ENCODE measurements around the gene PODXL.
"Not testable (repeated sequence)": the region's sequence is repeated elsewhere in the genome, so short reads cannot be mapped to it uniquely, and the experiment has no call there.

The PODXL gene

GRCh38 chr7:131505636-131506557 lies 50.5 kb downstream of the PODXL start:
- no peak overlapping the region for H3K4me3 ChIP-seq (ENCODE audit: low read depth in 1 of 5, low read length in 5 of 5)
- H3K9ac ChIP-seq (ENCODE audit: low read length in 5 of 5) = no peak overlapping the region
- H3K4me1 ChIP-seq (ENCODE audit: control insufficient read depth in 5 of 5, insufficient read depth in 5 of 5, low read length in 5 of 5) = peaks cover 12 to 37% (median 23%) of the 10 kb centered on the region in 5 donors
- H3K9me3 ChIP-seq (ENCODE audit: control insufficient read depth in 5 of 5, low read length in 5 of 5) = no peaks in the 10 kb centered on the region
- H3K27ac ChIP-seq (ENCODE audit: low read depth, low read length) = no peak overlapping the region
- H3K36me3 ChIP-seq (ENCODE audit: control insufficient read depth in 5 of 5, insufficient read depth in 5 of 5, low read length in 5 of 5) = peaks cover 0 to 50% (median 25%) of the 10 kb centered on the region in 5 donors
- peaks cover 2 to 8% (median 5%) of the 10 kb centered on the region in 5 donors for H3K27me3 ChIP-seq (ENCODE audit: control insufficient read depth in 5 of 5, insufficient read depth in 4 of 5, low read length in 5 of 5)

GRCh38 chr7:131505037-131505620 lies 51.3 kb downstream of the PODXL start:
- not testable (repeated sequence) for H3K9ac ChIP-seq (ENCODE audit: low read length in 5 of 5); H3K27ac ChIP-seq (ENCODE audit: low read depth, low read length); H3K9me3 ChIP-seq (ENCODE audit: control insufficient read depth in 5 of 5, low read length in 5 of 5); H3K27me3 ChIP-seq (ENCODE audit: control insufficient read depth in 5 of 5, insufficient read depth in 4 of 5, low read length in 5 of 5); H3K4me3 ChIP-seq (ENCODE audit: low read depth in 1 of 5, low read length in 5 of 5)
- Histone ChIP-seq H3K4me1 (ENCODE audit: control insufficient read depth in 5 of 5, insufficient read depth in 5 of 5, low read length in 5 of 5) (peaks cover 12 to 37% (median 23%) of the 10 kb centered on the region in 5 donors), H3K36me3 (ENCODE audit: control insufficient read depth in 5 of 5, insufficient read depth in 5 of 5, low read length in 5 of 5) (peaks cover 0 to 51% (median 27%) of the 10 kb centered on the region in 5 donors)

DNA sequence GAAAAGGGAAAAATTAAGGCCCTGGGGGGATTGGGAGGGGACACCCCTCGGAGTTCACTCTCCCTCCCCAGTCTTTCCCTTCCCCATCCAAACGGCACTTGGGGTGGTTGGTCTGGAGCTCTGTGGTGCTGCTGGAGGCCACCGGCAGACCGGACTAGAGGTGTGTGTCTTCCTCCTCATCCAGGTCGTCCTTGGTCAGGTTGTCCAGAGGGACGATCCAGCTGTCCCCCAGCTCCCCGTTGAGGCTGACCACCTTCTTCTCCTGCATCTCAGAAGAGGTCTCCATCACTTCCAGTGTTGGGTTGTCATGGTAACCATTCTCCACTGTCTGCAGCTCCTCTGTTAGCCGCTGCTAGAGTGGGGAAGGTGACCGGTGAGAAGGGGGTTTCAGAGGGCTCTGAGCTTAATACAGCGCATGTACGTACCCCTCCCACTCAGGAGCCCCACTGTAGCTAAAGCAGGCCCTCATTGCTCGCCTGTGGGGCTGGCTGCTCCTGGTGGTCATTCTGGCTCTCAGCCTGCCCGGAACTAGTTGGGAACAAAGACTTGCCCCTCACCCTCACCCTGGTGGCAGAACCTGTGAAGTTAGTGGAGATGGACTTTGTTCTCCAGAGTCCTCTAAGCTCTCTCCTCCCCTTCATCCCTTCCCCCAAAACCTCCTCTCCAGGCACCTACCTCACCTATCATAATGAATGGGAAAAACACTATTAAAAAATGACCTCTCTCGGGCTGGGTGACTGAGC lies 52.1 kb downstream of the PODXL start:
- H3K36me3 ChIP-seq (ENCODE audit: control insufficient read depth in 5 of 5, insufficient read depth in 5 of 5, low read length in 5 of 5) = peaks cover 0 to 51% (median 22%) of the 10 kb centered on the region in 5 donors
- no peak overlapping the region for H3K9ac ChIP-seq (ENCODE audit: low read length in 5 of 5)
- H3K9me3 ChIP-seq (ENCODE audit: control insufficient read depth in 5 of 5, low read length in 5 of 5) = no peaks in the 10 kb centered on the region
- H3K4me3 ChIP-seq (ENCODE audit: low read depth in 1 of 5, low read length in 5 of 5) = no peak overlapping the region
- no peak overlapping the region for H3K27ac ChIP-seq (ENCODE audit: low read depth, low read length)
- H3K4me1 ChIP-seq (ENCODE audit: control insufficient read depth in 5 of 5, insufficient read depth in 5 of 5, low read length in 5 of 5) = peaks cover 12 to 37% (median 23%) of the 10 kb centered on the region in 5 donors
- peaks cover 0 to 6% (median 4%) of the 10 kb centered on the region in 5 donors for H3K27me3 ChIP-seq (ENCODE audit: control insufficient read depth in 5 of 5, insufficient read depth in 4 of 5, low read length in 5 of 5)

- Histone ChIP-seq H3K27ac (ENCODE audit: low read depth, low read length) (peak overlapping the region; percentile 7), H3K4me3 (ENCODE audit: low read depth in 1 of 5, low read length in 5 of 5) (no peak overlapping the region), H3K9me3 (ENCODE audit: control insufficient read depth in 5 of 5, low read length in 5 of 5) (no peaks in the 10 kb centered on the region), H3K9ac (ENCODE audit: low read length in 5 of 5) (peak overlapping the region in 2 of 5 donors; percentile 16 to 48), H3K4me1 (ENCODE audit: control insufficient read depth in 5 of 5, insufficient read depth in 5 of 5, low read length in 5 of 5) (peaks cover 12 to 32% (median 23%) of the 10 kb centered on the region in 5 donors), H3K36me3 (ENCODE audit: control insufficient read depth in 5 of 5, insufficient read depth in 5 of 5, low read length in 5 of 5) (peaks cover 0 to 45% (median 18%) of the 10 kb centered on the region in 5 donors), H3K27me3 (ENCODE audit: control insufficient read depth in 5 of 5, insufficient read depth in 4 of 5, low read length in 5 of 5) (peaks cover 0 to under 1% (median 0%) of the 10 kb centered on the region in 5 donors)
Observed at GRCh38 chr7:131503639-131504038, 52.8 kb downstream of the PODXL start.

DNA sequence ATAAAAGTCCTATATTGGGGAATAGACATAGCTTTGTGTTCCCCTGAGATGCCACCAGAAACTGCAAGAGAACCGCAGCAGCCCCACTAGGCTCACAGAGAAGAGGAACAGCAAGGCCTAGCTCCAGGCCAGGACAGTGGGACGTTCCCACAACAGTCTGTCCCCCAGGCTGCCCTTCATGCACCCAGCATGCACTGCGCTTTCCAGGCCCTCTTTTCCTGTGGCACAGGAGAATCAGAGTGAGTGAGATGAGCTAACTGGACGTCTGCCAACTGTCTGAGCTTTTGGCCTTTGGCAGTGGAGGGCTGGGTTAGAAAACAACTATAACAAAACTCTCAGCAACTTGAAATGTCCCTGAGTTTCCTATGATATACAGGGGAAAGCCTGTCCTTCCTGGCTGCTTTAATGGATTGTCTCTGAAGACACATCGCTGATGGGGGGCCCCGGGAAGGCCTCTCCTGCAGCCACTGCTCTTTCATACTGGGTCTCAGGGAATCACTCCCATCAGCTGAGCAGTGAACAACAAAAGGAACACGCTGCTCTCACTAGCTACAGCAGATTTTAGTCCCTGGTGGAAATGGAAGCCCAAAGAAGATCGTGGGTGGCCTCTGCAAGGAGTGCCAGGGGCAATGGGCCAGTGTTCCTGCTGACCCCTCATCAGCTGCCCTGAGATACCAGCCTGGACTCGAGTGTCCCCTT lies 53.5 kb downstream of the PODXL start:
- H3K9ac ChIP-seq (ENCODE audit: low read length in 5 of 5) = peak overlapping the region in 2 of 5 donors; percentile 1 to 48
- peaks cover 15 to 31% (median 26%) of the 10 kb centered on the region in 5 donors for H3K4me1 ChIP-seq (ENCODE audit: control insufficient read depth in 5 of 5, insufficient read depth in 5 of 5, low read length in 5 of 5)
- peaks cover 0 to 41% (median 21%) of the 10 kb centered on the region in 5 donors for H3K36me3 ChIP-seq (ENCODE audit: control insufficient read depth in 5 of 5, insufficient read depth in 5 of 5, low read length in 5 of 5)
- H3K27ac ChIP-seq (ENCODE audit: low read depth, low read length) = peak overlapping the region; percentile 7
- peak overlapping the region in 2 of 5 donors; percentile 2 to 16 for H3K4me3 ChIP-seq (ENCODE audit: low read depth in 1 of 5, low read length in 5 of 5)
- H3K9me3 ChIP-seq (ENCODE audit: control insufficient read depth in 5 of 5, low read length in 5 of 5) = no peaks in the 10 kb centered on the region
- no peaks in the 10 kb centered on the region for H3K27me3 ChIP-seq (ENCODE audit: control insufficient read depth in 5 of 5, insufficient read depth in 4 of 5, low read length in 5 of 5)

- H3K9me3 ChIP-seq (ENCODE audit: control insufficient read depth in 5 of 5, low read length in 5 of 5) = no peaks in the 10 kb centered on the region
- peaks cover 15 to 30% (median 28%) of the 10 kb centered on the region in 5 donors for H3K4me1 ChIP-seq (ENCODE audit: control insufficient read depth in 5 of 5, insufficient read depth in 5 of 5, low read length in 5 of 5)
- peaks cover 0 to 44% (median 24%) of the 10 kb centered on the region in 5 donors for H3K36me3 ChIP-seq (ENCODE audit: control insufficient read depth in 5 of 5, insufficient read depth in 5 of 5, low read length in 5 of 5)
- H3K9ac ChIP-seq (ENCODE audit: low read length in 5 of 5) = peak overlapping the region in 1 of 5 donors; percentile 48
- H3K4me3 ChIP-seq (ENCODE audit: low read depth in 1 of 5, low read length in 5 of 5) = no peak overlapping the region
- no peaks in the 10 kb centered on the region for H3K27me3 ChIP-seq (ENCODE audit: control insufficient read depth in 5 of 5, insufficient read depth in 4 of 5, low read length in 5 of 5)
- peak overlapping the region; percentile 7 for H3K27ac ChIP-seq (ENCODE audit: low read depth, low read length)
Observed at GRCh38 chr7:131501930-131502685, 54.3 kb downstream of the PODXL start.

DNA sequence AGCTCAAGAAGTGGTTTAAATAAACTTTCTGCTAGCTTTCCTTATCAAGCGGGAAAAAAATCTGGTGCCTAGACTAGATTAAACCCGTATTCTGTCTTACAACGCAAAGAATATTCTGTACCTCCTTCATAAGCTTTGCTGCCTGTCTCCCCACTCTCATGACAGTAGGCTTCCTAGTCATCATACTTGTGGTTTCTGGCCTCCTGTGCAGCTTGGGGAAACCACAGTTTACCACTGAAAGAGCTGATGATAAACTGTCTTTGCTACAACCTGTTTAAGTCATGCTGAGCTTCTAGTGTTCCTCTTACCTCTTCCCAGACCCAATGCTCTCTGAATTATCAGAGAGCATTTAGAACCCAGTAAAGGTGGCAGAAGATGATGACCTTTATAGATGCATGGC lies 55.0 kb downstream of the PODXL start:
- no peaks in the 10 kb centered on the region for H3K27me3 ChIP-seq (ENCODE audit: control insufficient read depth in 5 of 5, insufficient read depth in 4 of 5, low read length in 5 of 5)
- no peaks in the 10 kb centered on the region for H3K9me3 ChIP-seq (ENCODE audit: control insufficient read depth in 5 of 5, low read length in 5 of 5)
- H3K36me3 ChIP-seq (ENCODE audit: control insufficient read depth in 5 of 5, insufficient read depth in 5 of 5, low read length in 5 of 5) = peaks cover 3 to 39% (median 19%) of the 10 kb centered on the region in 5 donors
- peaks cover 15 to 31% (median 28%) of the 10 kb centered on the region in 5 donors for H3K4me1 ChIP-seq (ENCODE audit: control insufficient read depth in 5 of 5, insufficient read depth in 5 of 5, low read length in 5 of 5)
- H3K4me3 ChIP-seq (ENCODE audit: low read depth in 1 of 5, low read length in 5 of 5) = no peak overlapping the region
- H3K9ac ChIP-seq (ENCODE audit: low read length in 5 of 5) = no peak overlapping the region
- no peak overlapping the region for H3K27ac ChIP-seq (ENCODE audit: low read depth, low read length)

DNA sequence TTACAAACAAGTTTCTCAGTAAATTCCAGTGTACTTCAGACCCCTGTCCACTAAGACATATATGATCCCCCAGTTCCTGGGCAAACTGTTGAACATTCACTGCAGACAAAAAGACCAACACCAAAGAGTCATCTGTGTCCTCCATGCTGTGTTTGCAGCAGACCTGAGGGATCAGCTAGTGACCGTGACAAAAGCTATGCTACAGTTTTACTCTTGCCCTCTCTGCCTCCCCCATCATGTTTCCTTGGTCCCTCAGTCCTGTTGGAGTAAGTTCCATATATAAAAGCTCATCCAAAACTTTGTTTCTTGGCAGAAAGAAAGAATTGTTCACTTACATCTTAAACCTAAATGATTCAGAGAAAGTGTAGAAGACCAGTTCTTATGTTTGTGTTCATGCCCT lies 56.1 kb downstream of the PODXL start:
- Histone ChIP-seq H3K4me3 (ENCODE audit: low read depth in 1 of 5, low read length in 5 of 5) (no peak overlapping the region), H3K9me3 (ENCODE audit: control insufficient read depth in 5 of 5, low read length in 5 of 5) (no peaks in the 10 kb centered on the region), H3K27ac (ENCODE audit: low read depth, low read length) (no peak overlapping the region), H3K4me1 (ENCODE audit: control insufficient read depth in 5 of 5, insufficient read depth in 5 of 5, low read length in 5 of 5) (peaks cover 15 to 31% (median 28%) of the 10 kb centered on the region in 5 donors), H3K36me3 (ENCODE audit: control insufficient read depth in 5 of 5, insufficient read depth in 5 of 5, low read length in 5 of 5) (peaks cover 3 to 35% (median 11%) of the 10 kb centered on the region in 5 donors), H3K27me3 (ENCODE audit: control insufficient read depth in 5 of 5, insufficient read depth in 4 of 5, low read length in 5 of 5) (no peaks in the 10 kb centered on the region), H3K9ac (ENCODE audit: low read length in 5 of 5) (no peak overlapping the region)

GRCh38 chr7:131499801-131500200 lies 56.6 kb downstream of the PODXL start:
- no peaks in the 10 kb centered on the region for H3K9me3 ChIP-seq (ENCODE audit: control insufficient read depth in 5 of 5, low read length in 5 of 5)
- H3K4me3 ChIP-seq (ENCODE audit: low read depth in 1 of 5, low read length in 5 of 5) = no peak overlapping the region
- peaks cover 15 to 31% (median 28%) of the 10 kb centered on the region in 5 donors for H3K4me1 ChIP-seq (ENCODE audit: control insufficient read depth in 5 of 5, insufficient read depth in 5 of 5, low read length in 5 of 5)
- no peak overlapping the region for H3K27ac ChIP-seq (ENCODE audit: low read depth, low read length)
- no peaks in the 10 kb centered on the region for H3K27me3 ChIP-seq (ENCODE audit: control insufficient read depth in 5 of 5, insufficient read depth in 4 of 5, low read length in 5 of 5)
- H3K9ac ChIP-seq (ENCODE audit: low read length in 5 of 5) = no peak overlapping the region
- H3K36me3 ChIP-seq (ENCODE audit: control insufficient read depth in 5 of 5, insufficient read depth in 5 of 5, low read length in 5 of 5) = peaks cover 3 to 32% (median 11%) of the 10 kb centered on the region in 5 donors
